Mesothelial cell of epicardium (in vitro differentiated cells): ENCODE measurements around the gene TEPSIN. TPM values are rescaled to one million over a fixed set of nuclear protein-coding genes. Genes with fewer than 3 reads are reported as not detected.

Experiments
- DNase-seq, 2 experiments: peaks; one replicate each; pipeline ENCODE4 v3.0.0; 2021; ENCODE audit warnings: low spot score in 2 of 2; ENCODE audit not compliant: unreplicated experiment in 2 of 2
- H3K27ac Mint-ChIP-seq: 2 replicates; pipeline ENCODE4 v1.8.0; 2021; ENCODE audit warnings: mixed read lengths
- H3K27me3 Mint-ChIP-seq: 2 replicates; pipeline ENCODE4 v1.8.0; 2021; ENCODE audit warnings: low read depth, mixed read lengths
- H3K36me3 Mint-ChIP-seq: 2 replicates; pipeline ENCODE4 v1.8.0; 2021; ENCODE audit warnings: mixed read lengths
- H3K4me1 Mint-ChIP-seq: 2 replicates; pipeline ENCODE4 v1.8.0; 2021; ENCODE audit warnings: mixed read lengths
- H3K4me3 Mint-ChIP-seq: 2 replicates; pipeline ENCODE4 v1.8.0; 2021; ENCODE audit warnings: mild to moderate bottlenecking, moderate library complexity, mixed read lengths
- H3K9me3 Mint-ChIP-seq: 2 replicates; pipeline ENCODE4 v1.8.0; 2021; ENCODE audit warnings: mixed read lengths
- total RNA-seq: library from RNA; stranded (reverse); gene quantifications from 3 replicates; pipeline ENCODE4 v1.2.1, GENCODE V29; 2021
- TF ChIP-seq, protein P1 (sequence below): fragments of 200-600 bp; sonication (generic); IDR thresholded peaks from one replicate; pipeline ENCODE4 v1.5.0; 2021; ENCODE audit warnings: antibody characterized with exemption; ENCODE audit not compliant: unreplicated experiment

Gene TEPSIN
- total RNA-seq, 1 donor from 2014 or later = 44.6 TPM

- DNase-seq = no peak
- TF ChIP-seq, protein P1, sequence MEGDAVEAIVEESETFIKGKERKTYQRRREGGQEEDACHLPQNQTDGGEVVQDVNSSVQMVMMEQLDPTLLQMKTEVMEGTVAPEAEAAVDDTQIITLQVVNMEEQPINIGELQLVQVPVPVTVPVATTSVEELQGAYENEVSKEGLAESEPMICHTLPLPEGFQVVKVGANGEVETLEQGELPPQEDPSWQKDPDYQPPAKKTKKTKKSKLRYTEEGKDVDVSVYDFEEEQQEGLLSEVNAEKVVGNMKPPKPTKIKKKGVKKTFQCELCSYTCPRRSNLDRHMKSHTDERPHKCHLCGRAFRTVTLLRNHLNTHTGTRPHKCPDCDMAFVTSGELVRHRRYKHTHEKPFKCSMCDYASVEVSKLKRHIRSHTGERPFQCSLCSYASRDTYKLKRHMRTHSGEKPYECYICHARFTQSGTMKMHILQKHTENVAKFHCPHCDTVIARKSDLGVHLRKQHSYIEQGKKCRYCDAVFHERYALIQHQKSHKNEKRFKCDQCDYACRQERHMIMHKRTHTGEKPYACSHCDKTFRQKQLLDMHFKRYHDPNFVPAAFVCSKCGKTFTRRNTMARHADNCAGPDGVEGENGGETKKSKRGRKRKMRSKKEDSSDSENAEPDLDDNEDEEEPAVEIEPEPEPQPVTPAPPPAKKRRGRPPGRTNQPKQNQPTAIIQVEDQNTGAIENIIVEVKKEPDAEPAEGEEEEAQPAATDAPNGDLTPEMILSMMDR = no peak
- Mint-ChIP-seq H3K4me1 (peaks cover 19% of the 10 kb centered on the region), H3K27me3 (no peaks in the 10 kb centered on the region), H3K27ac (peak overlapping the region; percentile 94), H3K4me3 (peak overlapping the region; percentile 91), H3K36me3 (peaks cover 4% of the 10 kb centered on the region), H3K9me3 (no peaks in the 10 kb centered on the region)
Measured at GRCh38 chr17:81239714-81240555, 1.1 kb upstream of the TEPSIN start.

DNA sequence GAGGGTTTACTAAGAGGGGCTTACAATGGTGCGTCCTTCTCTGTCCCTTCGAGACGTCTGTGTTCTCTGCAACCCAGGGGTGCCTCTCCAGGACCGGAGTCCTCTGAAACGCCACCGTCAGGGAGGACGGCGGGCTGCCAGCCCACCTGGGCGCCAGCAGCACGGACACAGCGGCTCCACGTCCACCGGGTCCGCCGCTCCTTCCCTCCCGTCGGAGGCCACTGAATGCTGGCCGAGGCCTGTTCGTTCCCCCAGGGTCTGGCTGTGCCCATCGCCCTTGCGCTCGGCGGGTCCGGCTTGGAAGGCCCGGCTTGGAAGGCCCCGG lies 403 bp downstream of the TEPSIN start:
- Mint-ChIP-seq H3K27me3 (no peaks in the 10 kb centered on the region), H3K4me1 (peaks cover 22% of the 10 kb centered on the region), H3K4me3 (peak overlapping the region; percentile 83), H3K9me3 (no peaks in the 10 kb centered on the region), H3K36me3 (peaks cover 8% of the 10 kb centered on the region), H3K27ac (no peak overlapping the region)
- TF ChIP-seq, protein P1 = no peak
- no peak for DNase-seq

- Mint-ChIP-seq H3K4me1 (peaks cover 22% of the 10 kb centered on the region), H3K4me3 (peak overlapping the region; percentile 83), H3K27me3 (no peaks in the 10 kb centered on the region), H3K9me3 (no peaks in the 10 kb centered on the region), H3K36me3 (peaks cover 8% of the 10 kb centered on the region), H3K27ac (no peak overlapping the region)
- TF ChIP-seq, protein P1 = no peak
- no peak for DNase-seq
Measured at GRCh38 chr17:81237591-81238489, 1.0 kb downstream of the TEPSIN start.

GRCh38 chr17:81236784-81237183 lies 2.1 kb downstream of the TEPSIN start:
- H3K4me3 Mint-ChIP-seq = no peak overlapping the region
- H3K27me3 Mint-ChIP-seq = no peaks in the 10 kb centered on the region
- no peak overlapping the region for H3K27ac Mint-ChIP-seq
- peaks cover 8% of the 10 kb centered on the region for H3K36me3 Mint-ChIP-seq
- H3K9me3 Mint-ChIP-seq = no peaks in the 10 kb centered on the region
- TF ChIP-seq, protein P1 = no peak
- H3K4me1 Mint-ChIP-seq = peaks cover 22% of the 10 kb centered on the region
- DNase-seq = no peak

- H3K4me3 Mint-ChIP-seq = no peak overlapping the region
- H3K9me3 Mint-ChIP-seq = no peaks in the 10 kb centered on the region
- H3K27ac Mint-ChIP-seq = no peak overlapping the region
- peaks cover 22% of the 10 kb centered on the region for H3K4me1 Mint-ChIP-seq
- no peak for DNase-seq
- H3K36me3 Mint-ChIP-seq = peaks cover 6% of the 10 kb centered on the region
- TF ChIP-seq, protein P1 = no peak
- H3K27me3 Mint-ChIP-seq = no peaks in the 10 kb centered on the region
Measured at GRCh38 chr17:81235822-81236740, 2.8 kb downstream of the TEPSIN start.
